Subcutaneous adipose tissue (tissue), 4 donors: ENCODE data around the gene NT5C1A. TPM values are rescaled to one million over a fixed set of nuclear protein-coding genes. Genes with fewer than 3 reads are reported as not detected.

Experiments used
- CTCF ChIP-seq: fragments of 450-650 bp; IDR thresholded peaks from one replicate; pipeline ENCODE4 v1.5.1; 2016; ENCODE audit warnings: low read depth, mild to moderate bottlenecking, control low read depth, antibody characterized with exemption, moderate library complexity
- total RNA-seq, 4 donors: library from RNA; depleted of rRNA; stranded (reverse); fragments of >200 nt; gene quantifications; one replicate each; pipeline ENCODE4 v1.1.0, GENCODE V29; 2016

NT5C1A gene
- total RNA-seq, 4 donors from 2014 or later: not detected

GRCh38 chr1:39707506-39707905, 35.6 kb upstream of the NT5C1A start:
- TF ChIP-seq CTCF: no peak

- TF ChIP-seq CTCF: no peak
Observed at GRCh38 chr1:39704757-39705156, 32.9 kb upstream of the NT5C1A start.

- TF ChIP-seq CTCF: no peak
Observed at GRCh38 chr1:39701049-39701439, 29.1 kb upstream of the NT5C1A start.

- no peak for TF ChIP-seq CTCF
Observed at GRCh38 chr1:39700348-39700747, 28.4 kb upstream of the NT5C1A start.

GRCh38 chr1:39699419-39699818, 27.5 kb upstream of the NT5C1A start:
- no peak for TF ChIP-seq CTCF

GRCh38 chr1:39698568-39698967, 26.7 kb upstream of the NT5C1A start:
- no peak for TF ChIP-seq CTCF

GRCh38 chr1:39696448-39696847, 24.5 kb upstream of the NT5C1A start:
- no peak for TF ChIP-seq CTCF
